Gastrocnemius medialis (tissue), 4 donors: ENCODE data around the gene DEFB125.

ENCODE experiments used
- CTCF ChIP-seq, 5 experiments: fragments of 450-650 bp in 3 of 5; fragments of 200-600 bp in 2 of 5; sonication (generic) in 2 of 5; IDR thresholded peaks in 4 of 5; conservative IDR thresholded peaks in 1 of 5; 1 replicate in 4 of 5; 2 replicates in 1 of 5; pipeline ENCODE4 v1.5.1; 2016 to 2019; ENCODE audit warnings: antibody characterized with exemption in 5 of 5, mild to moderate bottlenecking in 3 of 5, moderate library complexity in 3 of 5
- POLR2A ChIP-seq, 2 donors: fragments of 450-650 bp; IDR thresholded peaks; one replicate each; pipeline ENCODE4 v1.6.1; 2017; ENCODE audit warnings: antibody characterized with exemption in 2 of 2, mild to moderate bottlenecking in 2 of 2, moderate library complexity in 2 of 2

- no peak for TF ChIP-seq CTCF (IDR thresholded peaks at IDR 0.05 in 4 of 5, conservative IDR thresholded peaks at IDR 0.05 in 1 of 5)
- TF ChIP-seq POLR2A (IDR thresholded peaks at IDR 0.05): no peak
Measured at GRCh38 chr20:60035-60918, 27.2 kb upstream of the DEFB125 start.
